Left renal cortex interstitium (tissue), 4 donors: ENCODE measurements around the gene YJEFN3. TPM values are rescaled to one million over a fixed set of nuclear protein-coding genes. Genes with fewer than 3 reads are reported as not detected.

ENCODE experiments used
- DNase-seq, 4 donors: peaks; one replicate each; pipeline ENCODE4 v3.0.0-alpha.2; 2013; ENCODE audit warnings: low read depth in 4 of 4, low spot score in 2 of 4, missing footprints in 1 of 4
- polyA plus RNA-seq, 4 donors: library from polyadenylated mRNA; unstranded; fragments of 120-200 nt; gene quantifications; one replicate each; pipeline ENCODE4 v1.2.1, GENCODE V29; 2013; ENCODE audit not compliant: insufficient read length in 4 of 4

Gene YJEFN3
- polyA plus RNA-seq, 4 donors, result 3.2 to 14.2 (median 8.5) TPM

DNA sequence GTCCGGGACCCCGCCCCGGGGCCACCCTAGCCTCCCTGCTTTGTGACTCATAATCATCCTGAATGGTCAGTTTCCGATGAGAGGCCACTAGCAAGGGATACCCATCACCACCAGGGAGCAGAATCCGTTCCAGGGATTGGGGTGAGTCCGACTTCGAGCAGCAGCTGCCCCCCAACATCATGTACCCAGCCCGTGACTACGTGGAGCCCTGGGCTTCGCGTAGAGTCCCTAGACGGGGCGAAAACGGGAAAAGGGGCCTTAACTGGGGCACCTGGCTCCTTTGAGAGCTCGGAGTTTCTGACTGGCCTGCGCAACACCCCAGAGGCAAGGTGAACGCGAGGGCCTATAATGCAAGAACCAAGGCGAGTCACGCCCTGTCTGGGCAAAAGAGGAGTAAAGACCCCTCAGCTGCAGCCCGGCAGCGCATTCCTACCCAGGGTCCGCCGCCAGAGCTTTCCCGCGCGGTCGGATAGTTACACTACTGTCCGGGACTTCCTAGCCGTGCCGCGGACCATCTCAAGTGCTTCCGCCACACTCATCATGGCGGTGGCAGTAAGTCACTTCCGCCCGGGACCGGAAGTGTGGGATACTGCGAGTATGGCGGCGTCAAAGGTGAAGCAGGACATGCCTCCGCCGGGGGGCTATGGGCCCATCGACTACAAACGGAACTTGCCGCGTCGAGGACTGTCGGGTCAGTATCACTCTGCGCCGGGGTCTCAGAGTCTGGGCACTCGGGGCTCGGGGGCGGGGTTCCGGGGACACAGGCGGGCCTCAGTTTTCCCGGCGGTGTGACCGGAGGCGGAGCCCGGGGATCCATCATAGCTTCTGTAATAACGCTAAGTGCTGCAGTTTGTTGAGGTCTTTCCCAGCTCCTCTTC is 12.8 kb upstream of the YJEFN3 start, which contains the start of gene NDUFA13:
TSS of gene NDUFA13 (plus strand) at position 584 of the 878 bp plus-strand sequence. CDS start at position 598, 14 bp downstream.
- peak; percentile 89 to 94 (median 94) for DNase-seq

DNA sequence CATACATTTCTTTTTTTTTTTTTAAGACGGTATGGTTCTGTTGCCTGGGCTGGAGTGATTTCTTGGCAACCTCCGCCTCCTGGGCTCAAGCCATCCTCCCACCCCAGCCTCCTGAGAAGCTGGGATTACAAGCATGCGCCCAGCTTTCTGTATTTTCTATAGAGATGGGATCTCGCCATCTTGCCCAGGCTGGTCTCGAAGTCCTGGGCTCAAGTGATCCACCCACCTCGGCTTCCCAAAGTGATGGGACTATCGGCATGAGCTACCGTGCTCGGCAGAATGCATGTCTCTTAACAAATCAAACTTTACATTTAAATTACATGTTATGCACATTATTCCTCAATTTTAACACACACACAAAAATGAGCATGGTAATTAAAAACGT is 11.5 kb upstream of the YJEFN3 start:
- DNase-seq, result no peak

DNA sequence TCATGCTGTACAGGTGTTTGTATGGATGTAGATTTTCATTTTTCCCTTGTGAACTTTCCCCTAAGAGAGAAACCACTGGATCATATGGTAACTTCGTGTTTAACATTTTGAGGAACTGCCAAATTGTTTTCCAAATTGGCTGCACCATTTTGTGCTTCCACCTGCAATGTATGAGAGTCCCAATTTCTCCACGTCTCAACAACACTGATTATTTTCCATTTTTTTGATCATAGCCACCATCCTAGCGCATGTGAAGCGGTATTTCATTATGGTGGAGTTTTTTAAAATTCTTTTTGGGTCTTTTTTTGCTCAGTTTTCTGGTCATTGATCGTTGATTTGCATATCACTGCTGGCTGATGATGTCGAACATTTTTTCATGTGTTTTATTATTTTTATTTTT is 7.7 kb upstream of the YJEFN3 start:
- no peak for DNase-seq

DNA sequence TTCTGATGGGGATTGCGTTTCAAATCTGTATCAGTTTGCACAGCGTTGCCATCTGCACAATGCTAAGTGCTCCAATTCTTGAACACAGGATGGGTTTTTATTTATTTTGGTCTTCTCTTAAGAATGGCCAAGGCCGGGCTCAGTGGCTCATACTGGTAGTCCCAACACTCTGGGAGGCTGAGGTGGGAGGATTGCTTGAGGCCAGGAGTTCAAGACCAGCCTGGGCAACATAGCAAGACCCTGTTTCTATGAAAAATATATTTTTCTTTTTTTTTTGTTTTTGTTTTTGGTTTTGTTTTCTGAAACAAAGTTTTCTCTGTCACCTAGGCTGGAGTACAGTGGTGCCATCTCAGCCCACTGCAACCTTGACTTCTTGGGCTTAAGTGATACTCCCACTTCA is 5.5 kb upstream of the YJEFN3 start:
- DNase-seq, result no peak

DNA sequence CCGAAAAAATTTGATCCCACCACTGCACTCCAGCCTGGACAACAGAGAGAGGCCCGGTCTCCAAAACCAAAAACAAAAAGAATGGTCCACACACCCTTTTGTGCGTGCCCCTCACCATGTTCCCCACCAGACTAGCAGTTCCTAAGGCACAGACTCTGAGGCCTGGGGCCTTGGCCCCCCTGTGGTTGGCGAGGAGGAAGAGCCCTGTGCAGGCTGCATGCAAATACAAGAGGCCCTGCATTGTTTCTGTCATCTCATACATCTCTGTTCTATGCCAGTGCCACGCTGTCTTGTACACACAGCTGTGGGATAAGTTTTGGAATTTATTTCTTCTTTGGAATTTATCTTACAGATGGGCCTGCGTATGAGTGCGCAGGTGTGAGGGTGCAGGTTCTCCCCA is 4.7 kb upstream of the YJEFN3 start:
- no peak for DNase-seq

DNA sequence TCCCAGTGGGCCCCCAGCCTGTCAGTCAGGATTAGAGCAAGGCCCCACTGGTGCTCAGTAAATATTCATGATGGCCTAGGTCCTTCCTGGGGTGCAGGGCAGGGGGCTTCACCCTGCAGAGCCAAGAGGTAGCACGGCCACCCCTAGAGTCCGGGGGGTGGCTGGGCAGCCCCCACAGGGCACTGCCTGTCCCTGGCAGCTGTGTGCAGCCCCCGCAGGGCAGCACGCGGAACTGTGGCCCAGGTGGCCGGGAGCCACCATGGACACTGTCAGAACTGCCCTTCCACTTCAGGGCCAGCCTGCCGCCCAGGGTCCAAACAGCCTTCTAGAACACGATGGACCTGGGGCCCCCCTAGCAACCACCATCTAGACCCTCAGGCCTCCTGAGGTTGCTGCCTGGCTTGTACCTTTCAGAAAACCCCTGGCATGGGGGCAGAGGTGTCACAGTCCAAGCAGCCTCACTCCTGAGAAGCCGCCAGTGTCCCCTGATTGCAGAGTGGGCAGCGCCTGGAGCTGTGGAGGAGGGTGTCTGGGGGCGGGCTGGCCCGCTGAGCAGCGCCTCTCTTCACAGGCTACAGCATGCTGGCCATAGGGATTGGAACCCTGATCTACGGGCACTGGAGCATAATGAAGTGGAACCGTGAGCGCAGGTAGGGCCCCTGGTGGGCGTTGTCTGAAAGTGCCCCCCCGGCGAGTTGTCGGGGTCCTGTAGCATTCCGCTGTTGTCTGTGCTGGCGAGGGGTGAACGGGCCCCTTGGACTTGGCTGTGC is 2.9 kb upstream of the YJEFN3 start:
- no peak for DNase-seq

DNA sequence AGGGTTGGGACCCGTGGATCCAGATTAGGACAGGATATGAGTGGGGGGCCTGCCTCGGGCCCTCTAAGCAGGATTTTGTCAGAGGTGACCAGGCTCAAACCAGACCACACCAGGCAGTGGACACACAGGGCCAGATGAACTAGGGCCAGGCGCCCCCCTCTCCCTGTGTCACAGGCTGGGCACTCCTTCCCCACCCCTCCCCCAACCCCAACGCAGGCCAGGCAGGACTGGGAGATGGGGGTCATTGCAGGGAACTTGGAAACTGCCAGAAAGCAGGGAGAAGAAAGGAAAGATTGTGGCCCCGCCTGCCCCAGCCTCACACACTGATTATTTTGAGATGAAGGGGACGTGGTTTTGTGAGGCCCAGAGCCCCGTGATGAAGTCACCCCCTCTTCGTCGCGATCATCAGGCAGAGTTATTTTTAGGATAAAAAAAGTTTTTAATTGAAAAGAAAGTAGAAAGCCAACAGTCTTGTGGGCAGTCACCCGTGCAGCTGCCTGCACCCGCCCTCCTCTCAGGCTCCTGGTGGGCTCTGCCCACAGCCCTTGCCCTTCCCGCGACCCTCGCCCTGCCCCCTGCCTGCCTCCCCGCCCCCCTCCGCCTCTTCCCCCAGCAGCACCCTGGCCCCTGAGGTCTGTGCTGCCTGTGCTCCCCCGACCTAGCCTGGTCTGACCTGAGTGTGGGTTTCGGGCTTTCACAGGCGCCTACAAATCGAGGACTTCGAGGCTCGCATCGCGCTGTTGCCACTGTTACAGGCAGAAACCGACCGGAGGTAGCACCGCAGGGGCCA is 1.9 kb upstream of the YJEFN3 start:
- DNase-seq, result no peak

DNA sequence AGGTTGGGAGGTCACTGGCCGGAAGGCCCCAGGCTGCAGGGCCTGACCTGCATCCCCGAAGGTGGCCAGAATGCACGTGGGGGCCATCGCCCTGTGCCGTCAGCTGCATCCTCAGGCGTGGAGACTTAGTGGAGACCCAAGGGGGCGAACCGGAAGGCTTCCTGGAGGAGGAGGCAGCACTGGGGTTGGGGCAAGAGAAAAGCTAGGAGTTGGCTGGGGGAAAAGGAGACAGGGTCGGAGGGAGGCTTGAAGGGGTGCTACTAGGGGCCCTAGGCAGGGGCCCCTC is 1.4 kb upstream of the YJEFN3 start:
- DNase-seq, result no peak

DNA sequence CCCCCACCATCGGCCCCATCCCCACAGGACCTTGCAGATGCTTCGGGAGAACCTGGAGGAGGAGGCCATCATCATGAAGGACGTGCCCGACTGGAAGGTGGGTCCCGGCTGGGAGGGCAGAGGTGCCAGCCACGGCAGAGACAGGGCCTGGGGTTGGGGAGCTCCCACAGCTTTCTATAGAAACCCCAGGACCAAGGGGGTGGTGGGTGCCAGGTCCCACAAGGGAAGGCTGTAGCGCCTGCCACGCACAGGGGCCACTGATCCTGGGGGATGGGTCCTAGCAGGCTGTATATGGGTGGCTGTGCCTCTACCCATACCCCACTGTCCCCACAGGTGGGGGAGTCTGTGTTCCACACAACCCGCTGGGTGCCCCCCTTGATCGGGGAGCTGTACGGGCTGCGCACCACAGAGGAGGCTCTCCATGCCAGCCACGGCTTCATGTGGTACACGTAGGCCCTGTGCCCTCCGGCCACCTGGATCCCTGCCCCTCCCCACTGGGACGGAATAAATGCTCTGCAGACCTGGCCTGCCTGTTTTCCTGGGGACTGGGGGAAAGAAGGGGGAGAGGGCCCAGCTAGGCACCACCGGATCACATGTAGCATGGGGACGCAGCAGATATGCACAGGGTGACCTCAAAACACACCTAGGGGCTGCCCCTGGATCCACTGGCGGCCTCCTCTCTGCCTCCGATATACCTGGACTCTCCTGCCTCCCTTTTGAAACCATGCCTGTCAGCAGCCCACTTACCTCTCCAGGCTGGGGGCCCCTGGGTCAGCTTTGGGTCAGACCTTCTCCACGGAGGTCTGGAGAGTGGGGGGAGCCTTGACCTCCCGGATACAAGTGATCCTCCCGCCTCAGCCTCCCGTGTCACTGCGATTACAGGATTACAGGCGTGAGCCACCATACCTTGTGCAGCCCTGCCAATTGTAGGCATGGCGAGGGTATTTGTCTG is 761 bp upstream of the YJEFN3 start:
- no peak for DNase-seq

DNA sequence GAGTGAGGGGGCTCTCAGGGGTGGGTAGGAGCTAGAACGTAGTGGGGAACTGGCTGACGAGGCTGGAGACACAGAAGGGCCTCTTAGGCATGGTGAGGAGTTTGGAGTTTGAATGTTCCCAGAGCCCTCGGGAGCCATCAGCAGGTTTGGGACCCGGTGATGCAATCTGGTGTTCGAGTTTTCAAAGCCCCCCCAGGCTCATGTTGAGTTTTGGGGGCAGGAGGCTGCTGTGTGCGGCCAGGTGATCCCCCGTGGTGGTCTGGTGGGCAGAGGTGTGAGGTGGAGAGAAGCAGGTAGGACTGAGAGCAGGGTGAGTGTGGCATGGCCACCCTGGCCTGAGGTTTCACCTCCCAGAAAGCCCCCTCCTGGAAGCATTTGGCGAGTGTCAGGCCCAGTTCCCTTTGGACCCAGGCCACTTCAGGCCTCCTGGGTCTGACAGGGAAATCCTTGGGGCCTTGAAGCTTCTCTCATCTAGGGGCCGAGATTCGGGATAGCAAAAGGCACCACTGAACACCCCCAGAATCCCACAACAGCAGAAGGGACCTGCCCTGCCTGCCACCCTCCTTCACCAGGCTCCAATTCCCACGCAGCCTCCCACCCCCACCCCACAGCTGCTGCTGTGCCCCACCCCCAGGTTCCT is 1.2 kb downstream of the YJEFN3 start:
- DNase-seq, result no peak

DNA sequence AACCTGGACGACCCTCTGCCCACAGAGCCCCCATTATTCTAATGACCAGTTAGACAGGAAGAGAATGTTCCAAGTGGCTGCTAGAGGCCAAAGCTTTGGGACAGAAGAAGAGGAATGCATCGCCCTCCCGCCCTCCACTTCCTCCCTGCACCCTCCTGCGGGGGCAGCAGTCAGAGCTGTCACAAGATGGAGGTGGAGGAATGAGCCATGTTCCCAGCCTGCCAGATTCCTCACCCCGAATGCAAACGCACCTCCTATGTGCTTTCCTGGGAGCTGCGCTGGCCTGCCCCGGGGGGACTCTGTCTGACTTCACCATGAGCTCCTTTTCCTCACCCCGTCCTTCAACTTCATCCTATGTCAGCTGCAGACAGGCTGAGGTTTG is 1.7 kb downstream of the YJEFN3 start:
- DNase-seq, result no peak

DNA sequence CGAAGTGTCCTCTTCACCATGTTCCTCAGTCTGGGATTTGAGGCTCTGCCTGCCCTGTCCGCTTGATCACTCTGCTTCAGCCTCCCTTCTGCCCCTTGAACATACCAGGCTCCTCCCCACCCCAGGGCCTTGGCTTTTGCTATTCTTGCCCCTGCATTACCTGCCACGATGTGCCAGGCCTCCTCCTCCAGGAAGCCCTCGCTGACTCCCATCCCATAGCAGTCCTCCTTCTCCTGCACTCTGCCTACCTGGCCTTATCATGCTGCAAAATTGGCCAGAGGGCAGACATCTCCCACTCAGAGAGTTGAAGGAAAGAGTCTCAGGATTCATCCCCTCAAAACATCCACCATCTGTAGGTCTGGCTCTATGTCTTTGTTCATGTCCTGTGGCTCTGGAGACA is 2.2 kb downstream of the YJEFN3 start:
- DNase-seq, result no peak

DNA sequence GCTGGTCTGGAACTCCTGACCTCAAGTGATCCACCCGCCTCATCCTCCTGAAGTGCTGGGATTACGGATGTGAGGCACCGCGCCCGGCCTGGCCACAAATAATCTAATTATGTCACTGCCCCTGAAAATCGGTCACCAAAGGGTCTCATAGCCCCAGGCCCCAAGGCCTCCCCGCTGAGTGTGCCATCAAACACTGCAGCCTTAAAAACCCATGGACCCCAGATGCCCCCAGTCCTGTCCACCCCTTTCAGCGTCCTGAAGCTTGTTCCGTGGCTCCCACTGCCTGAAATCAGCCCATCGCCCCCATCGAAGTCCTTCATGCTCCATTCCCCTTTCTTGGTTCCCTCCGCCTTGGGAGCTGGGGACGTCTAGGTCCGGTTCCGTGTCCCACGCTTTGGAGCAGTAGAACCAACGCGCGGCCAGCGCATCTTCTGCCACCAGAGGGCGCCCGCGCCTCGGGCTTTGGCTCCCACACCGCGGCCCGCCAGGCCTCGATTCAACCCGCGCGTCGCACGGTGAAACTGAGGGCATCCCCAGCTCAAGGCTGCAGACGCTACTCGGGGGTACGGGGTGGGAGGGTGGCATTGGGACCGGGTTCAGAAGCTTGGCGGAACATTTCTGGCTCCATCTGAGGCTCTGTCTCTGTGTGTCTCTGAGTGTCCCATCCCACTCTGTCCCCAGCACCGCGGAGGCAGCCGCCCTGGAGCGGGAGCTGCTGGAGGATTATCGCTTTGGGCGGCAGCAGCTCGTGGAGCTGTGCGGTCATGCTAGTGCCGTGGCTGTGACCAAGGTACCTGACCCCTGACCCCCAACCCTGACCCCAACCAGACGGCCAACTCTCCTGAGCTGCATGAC is 3.5 kb downstream of the YJEFN3 start:
- no peak for DNase-seq

DNA sequence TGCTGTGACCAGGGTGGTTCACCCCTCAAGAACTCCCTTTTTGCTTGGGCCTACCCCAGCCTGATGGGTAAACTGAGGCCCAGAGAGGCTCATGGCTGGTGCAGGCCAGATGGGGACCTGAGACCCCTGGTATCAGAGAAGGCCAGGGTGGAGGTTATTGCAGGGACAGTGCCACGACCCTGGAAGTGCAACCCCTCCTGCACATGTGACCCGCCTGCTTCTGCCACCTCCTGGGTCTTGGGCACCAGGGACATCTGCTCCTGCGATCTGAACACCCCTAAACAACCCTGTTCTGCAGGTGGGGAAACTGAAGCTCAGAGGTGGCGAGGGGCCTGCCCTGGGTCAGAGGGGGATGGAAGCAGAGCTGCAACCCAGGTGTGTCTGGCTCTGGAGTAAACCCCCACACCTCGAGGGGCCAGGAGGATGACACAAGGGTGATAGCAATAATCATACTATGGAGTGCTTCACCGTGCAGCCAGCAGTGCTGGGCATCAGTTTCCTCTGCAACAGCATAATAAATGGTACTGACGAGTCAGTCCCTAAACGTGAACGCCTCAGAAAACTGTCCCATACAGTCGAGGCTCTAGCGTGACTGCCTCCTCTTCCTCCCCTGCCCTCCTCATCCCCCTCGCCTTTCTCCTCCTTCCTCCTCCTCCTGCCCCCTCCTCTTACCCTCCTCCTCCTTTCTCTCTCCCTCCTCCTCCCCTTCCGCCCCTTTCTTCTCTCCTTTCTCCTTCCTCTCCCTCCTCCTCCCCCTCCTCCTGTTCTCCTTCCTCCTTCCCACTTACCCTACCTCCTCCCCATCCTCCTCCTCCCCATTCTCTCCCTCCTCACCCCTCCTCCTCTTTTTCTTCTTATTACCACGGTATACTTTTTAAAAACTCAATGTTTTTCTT is 4.3 kb downstream of the YJEFN3 start:
- no peak for DNase-seq

DNA sequence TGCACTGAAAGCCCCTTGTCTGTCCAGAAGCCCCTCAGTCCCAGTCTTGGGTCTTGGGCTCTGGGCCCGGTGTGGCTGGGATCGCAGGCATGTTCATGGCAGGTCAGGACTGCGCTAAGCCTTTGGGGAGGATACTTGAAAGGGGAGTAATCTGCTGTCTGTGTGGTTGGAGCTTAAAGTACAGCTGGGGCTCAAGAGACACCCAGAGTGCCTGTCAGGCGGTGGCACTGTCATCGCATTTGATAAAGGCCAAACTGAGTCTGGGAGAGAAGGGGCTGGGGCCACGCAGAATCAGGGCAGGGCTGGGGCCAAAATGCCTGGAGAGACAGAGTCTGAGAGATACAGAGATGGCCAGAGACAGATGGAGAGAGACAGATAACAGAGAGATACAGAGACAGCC is 5.1 kb downstream of the YJEFN3 start:
- no peak for DNase-seq

DNA sequence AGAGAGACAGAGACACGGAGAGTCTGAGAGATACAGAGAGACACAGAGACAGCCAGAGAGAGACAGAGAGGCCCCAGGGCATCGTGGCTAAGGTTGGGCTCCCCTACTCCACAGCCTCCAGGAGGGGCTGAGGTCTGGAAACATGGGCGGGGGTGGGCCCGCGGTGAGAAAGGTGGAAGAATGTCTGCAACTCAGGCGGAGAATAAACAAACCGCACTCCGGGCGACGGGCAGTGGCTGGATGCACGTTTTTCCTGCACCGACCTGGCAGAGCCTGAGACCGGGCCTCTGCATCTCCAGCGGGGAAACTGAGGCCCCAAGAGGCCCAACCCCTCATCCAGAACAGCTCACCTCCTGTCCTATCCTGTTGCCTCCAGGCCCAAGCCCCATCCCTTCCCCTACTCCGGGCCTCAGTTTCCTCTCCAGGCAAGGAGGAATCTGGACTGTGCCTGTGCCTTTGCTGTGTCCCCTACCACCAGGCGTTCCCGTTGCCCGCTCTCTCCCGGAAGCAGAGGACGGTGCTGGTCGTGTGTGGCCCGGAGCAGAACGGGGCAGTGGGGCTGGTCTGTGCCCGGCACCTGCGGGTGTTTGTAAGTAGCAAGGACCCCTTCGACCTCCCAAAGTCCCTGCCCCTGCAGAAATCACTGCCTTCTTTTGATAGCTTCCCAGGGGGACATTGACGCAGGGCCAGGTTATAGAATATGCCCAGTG is 6.0 kb downstream of the YJEFN3 start:
- DNase-seq, result no peak
